Ishikawa (cell line): ENCODE measurements around the gene MAP3K4.

Experiments used
- CEBPB ChIP-seq: IDR thresholded peaks from 2 replicates; pipeline ENCODE4 v1.6.1; 2012
- CREB1 ChIP-seq: IDR thresholded peaks from 2 replicates; pipeline ENCODE4 v1.6.1; 2012; ENCODE audit warnings: low read depth
- EGR1 ChIP-seq: IDR thresholded peaks from 2 replicates; pipeline ENCODE4 v1.6.1; 2012
- EP300 ChIP-seq: IDR thresholded peaks from 2 replicates; pipeline ENCODE4 v1.6.1; 2012; ENCODE audit warnings: borderline replicate concordance
- FOXM1 ChIP-seq: IDR thresholded peaks from 2 replicates; pipeline ENCODE4 v1.6.1; 2012; ENCODE audit warnings: low read depth, borderline replicate concordance
- NFIC ChIP-seq: IDR thresholded peaks from 2 replicates; pipeline ENCODE4 v1.6.1; 2012
- RAD21 ChIP-seq: IDR thresholded peaks from 2 replicates; pipeline ENCODE4 v1.6.1; 2012; ENCODE audit warnings: low read depth
- REST ChIP-seq: IDR thresholded peaks from 2 replicates; pipeline ENCODE4 v1.6.1; 2012; ENCODE audit warnings: low read depth, mild to moderate bottlenecking
- TAF1 ChIP-seq: IDR thresholded peaks from 2 replicates; pipeline ENCODE4 v1.6.1; 2012; ENCODE audit warnings: low read depth, mild to moderate bottlenecking
- TCF12 ChIP-seq: IDR thresholded peaks from 2 replicates; pipeline ENCODE4 v1.6.1; 2012; ENCODE audit warnings: low read depth
- TEAD4 ChIP-seq: IDR thresholded peaks from 2 replicates; pipeline ENCODE4 v1.6.1; 2012
- YY1 ChIP-seq: IDR thresholded peaks from 2 replicates; pipeline ENCODE4 v1.6.1; 2012; ENCODE audit warnings: low read depth
- ZBTB7A ChIP-seq: IDR thresholded peaks from 2 replicates; pipeline ENCODE4 v1.6.1; 2012; ENCODE audit warnings: low read depth
- TF ChIP-seq, protein P1 (sequence below): IDR thresholded peaks from 2 replicates; pipeline ENCODE4 v1.6.1; 2012
- TF ChIP-seq, protein P2 (sequence below): IDR thresholded peaks from 2 replicates; pipeline ENCODE4 v1.6.1; 2012

MAP3K4 gene

GRCh38 chr6:160991406-160992060, at the start of gene MAP3K4:
Gene MAP3K4, plus strand, starts transcription at chr6:160991769. Its CDS starts 163 bp downstream, at chr6:160991932.
- TF ChIP-seq EP300 (peak; percentile 18; the same call in 1 of the 2 replicates), YY1 (peak; percentile 94), CEBPB (no peak), TEAD4 (peak; percentile 56; the same call in 1 of the 2 replicates), TCF12 (no peak; the same call in 1 of the 2 replicates), ZBTB7A (no peak), REST (peak; percentile 12; the same call in 1 of the 2 replicates), EGR1 (0 out of 2 replicates have a peak, but pooled peaks have one; percentile 36), FOXM1 (no peak), CREB1 (no peak), TAF1 (peak; percentile 80), NFIC (no peak), RAD21 (no peak)
- TF ChIP-seq, protein P1, sequence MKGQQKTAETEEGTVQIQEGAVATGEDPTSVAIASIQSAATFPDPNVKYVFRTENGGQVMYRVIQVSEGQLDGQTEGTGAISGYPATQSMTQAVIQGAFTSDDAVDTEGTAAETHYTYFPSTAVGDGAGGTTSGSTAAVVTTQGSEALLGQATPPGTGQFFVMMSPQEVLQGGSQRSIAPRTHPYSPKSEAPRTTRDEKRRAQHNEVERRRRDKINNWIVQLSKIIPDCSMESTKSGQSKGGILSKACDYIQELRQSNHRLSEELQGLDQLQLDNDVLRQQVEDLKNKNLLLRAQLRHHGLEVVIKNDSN = no peak
- TF ChIP-seq, protein P2, sequence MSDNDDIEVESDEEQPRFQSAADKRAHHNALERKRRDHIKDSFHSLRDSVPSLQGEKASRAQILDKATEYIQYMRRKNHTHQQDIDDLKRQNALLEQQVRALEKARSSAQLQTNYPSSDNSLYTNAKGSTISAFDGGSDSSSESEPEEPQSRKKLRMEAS = no peak

DNA sequence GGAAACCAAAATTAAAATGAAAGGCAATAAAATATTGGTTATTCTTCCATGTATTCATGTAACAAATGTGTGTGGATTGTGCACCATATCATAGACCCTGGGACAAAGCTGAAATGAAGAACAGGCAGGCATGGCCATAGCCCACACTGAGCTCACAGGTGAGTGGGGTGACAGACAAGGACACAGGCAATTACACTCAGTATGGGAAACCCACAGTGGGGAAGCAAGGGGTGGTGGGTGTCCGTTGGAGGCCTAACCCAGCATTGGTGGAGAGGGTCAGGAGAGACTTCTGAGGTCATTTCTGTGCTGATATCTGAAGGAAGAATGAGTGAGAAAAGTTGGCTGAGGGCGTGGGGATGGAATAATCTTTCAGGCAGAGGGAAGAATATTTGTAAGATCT, 47.6 kb upstream of the MAP3K4 start:
- no peak for TF ChIP-seq NFIC
- no peak for TF ChIP-seq RAD21
- TF ChIP-seq TCF12 = no peak
- TF ChIP-seq REST = no peak
- TF ChIP-seq, protein P2 = no peak
- TF ChIP-seq EP300 = no peak
- no peak for TF ChIP-seq TAF1
- TF ChIP-seq ZBTB7A = no peak
- no peak for TF ChIP-seq CEBPB

- TF ChIP-seq, protein P1 = no peak
- no peak for TF ChIP-seq TAF1
- TF ChIP-seq EGR1 = no peak
- no peak for TF ChIP-seq TEAD4
- no peak for TF ChIP-seq FOXM1
- no peak for TF ChIP-seq RAD21
- no peak for TF ChIP-seq REST
- TF ChIP-seq CREB1 = no peak
- TF ChIP-seq ZBTB7A = no peak
- TF ChIP-seq EP300 = no peak
- TF ChIP-seq CEBPB = no peak
- TF ChIP-seq NFIC = no peak
- TF ChIP-seq, protein P2 = no peak
- no peak for TF ChIP-seq YY1
- TF ChIP-seq TCF12 = no peak
Measured at GRCh38 chr6:160945516-160946177, 45.9 kb upstream of the MAP3K4 start.

- TF ChIP-seq EP300 (no peak), NFIC (no peak), RAD21 (no peak), ZBTB7A (no peak), CEBPB (no peak), TCF12 (no peak)
- TF ChIP-seq, protein P2 = no peak
- TF ChIP-seq, protein P1 = no peak
Measured at GRCh38 chr6:160949531-160949930, 42.0 kb upstream of the MAP3K4 start.
